ENCODE results near the gene MYOZ2.

- TF ChIP-seq POLR2AphosphoS5 (IDR thresholded peaks at IDR 0.05; ENCODE audit: insufficient read depth in 1 of 2, low read depth in 1 of 2) (no peak), CTCF (IDR thresholded peaks at IDR 0.05) (no peak), POLR2A (IDR thresholded peaks at IDR 0.05) (no peak)
Measured at GRCh38 chr4:119130365-119131065, 5.1 kb upstream of the MYOZ2 start.
